ENCODE measurements around the gene MYO10.
"Not testable (repeated sequence)": the region's sequence is repeated elsewhere in the genome, so short reads cannot be mapped to it uniquely, and the experiment has no call there.

The MYO10 gene

DNA sequence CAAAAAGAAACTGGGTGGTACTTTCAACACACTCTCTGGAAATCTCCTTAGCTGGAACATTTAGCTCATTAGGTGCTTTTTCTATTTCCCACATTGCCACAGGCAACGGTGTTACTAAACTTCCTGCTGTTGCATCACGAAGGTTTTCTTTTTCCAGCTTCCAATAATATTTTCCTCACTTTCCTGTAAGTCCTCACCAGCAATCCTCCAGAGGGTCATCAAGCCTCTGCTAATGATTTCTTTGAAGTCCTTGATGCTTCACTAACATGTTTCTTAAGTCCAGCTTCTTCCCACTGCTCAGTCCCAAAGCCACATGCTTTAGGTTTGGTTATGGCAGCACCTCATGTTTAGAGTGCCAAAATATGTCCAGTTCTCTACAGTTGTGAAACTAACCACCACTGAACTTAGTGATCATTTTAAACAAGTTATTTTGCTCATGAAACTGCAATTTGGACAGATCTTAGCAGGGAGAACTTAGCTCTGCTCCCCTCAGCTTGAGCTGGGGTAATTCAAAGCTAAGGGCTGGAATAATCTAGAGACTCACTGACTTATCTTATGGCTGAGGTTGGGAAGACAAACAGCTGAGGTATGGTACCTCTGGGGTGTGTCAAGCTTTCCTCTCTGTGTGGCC, 279.4 kb downstream of the MYO10 start:
- Histone ChIP-seq H3K4me1 (ENCODE audit: control insufficient read depth in 1 of 2, insufficient read depth in 1 of 2, low read depth in 1 of 2, low read length in 1 of 2) (no peaks in the 10 kb centered on the region), H3K9me3 (no peaks in the 10 kb centered on the region), H3K36me3 (no peaks in the 10 kb centered on the region), H3K27ac (no peak overlapping the region), H3K27me3 (no peaks in the 10 kb centered on the region), H3K4me3 (ENCODE audit: low read depth in 1 of 2, low read length in 1 of 2) (no peak overlapping the region)
- TF ChIP-seq, protein P1, sequence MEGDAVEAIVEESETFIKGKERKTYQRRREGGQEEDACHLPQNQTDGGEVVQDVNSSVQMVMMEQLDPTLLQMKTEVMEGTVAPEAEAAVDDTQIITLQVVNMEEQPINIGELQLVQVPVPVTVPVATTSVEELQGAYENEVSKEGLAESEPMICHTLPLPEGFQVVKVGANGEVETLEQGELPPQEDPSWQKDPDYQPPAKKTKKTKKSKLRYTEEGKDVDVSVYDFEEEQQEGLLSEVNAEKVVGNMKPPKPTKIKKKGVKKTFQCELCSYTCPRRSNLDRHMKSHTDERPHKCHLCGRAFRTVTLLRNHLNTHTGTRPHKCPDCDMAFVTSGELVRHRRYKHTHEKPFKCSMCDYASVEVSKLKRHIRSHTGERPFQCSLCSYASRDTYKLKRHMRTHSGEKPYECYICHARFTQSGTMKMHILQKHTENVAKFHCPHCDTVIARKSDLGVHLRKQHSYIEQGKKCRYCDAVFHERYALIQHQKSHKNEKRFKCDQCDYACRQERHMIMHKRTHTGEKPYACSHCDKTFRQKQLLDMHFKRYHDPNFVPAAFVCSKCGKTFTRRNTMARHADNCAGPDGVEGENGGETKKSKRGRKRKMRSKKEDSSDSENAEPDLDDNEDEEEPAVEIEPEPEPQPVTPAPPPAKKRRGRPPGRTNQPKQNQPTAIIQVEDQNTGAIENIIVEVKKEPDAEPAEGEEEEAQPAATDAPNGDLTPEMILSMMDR (IDR thresholded peaks at IDR 0.05): no peak

DNA sequence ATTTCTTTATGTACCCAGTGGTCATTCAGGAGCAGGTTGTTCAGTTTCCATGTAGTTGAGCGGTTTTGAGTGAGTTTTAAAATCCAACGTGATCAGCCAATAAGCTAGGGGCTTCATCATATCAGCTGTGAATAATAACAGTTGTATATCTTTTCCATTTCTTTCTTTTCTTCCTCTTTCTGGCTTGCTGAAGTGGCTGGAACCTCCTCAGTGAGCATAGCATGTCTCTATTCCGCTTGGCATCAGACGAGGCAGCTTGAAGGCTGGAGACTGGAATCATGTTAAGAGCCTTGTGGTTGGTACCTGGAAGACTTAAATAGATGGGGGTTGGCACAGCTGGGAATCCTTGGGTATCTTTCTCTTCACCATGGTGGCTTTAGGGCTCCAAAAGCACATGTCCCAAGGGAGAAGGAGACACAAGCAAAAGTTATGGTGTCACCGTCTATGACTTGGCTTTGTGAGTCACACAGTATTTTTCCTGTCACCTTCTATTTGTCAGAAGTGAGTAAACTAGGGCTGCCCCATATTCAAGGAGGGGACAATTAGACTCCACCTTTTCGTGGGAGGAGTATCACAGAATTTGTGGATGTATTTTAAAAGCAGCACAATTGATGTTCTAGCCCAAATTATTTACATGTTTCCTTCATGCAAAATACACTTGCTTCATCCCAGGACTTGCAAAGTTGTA, 281.3 kb downstream of the MYO10 start:
- no peaks in the 10 kb centered on the region for H3K36me3 ChIP-seq
- H3K4me1 ChIP-seq (ENCODE audit: control insufficient read depth in 1 of 2, insufficient read depth in 1 of 2, low read depth in 1 of 2, low read length in 1 of 2): no peaks in the 10 kb centered on the region
- no peaks in the 10 kb centered on the region for H3K27me3 ChIP-seq
- H3K9me3 ChIP-seq: no peaks in the 10 kb centered on the region
- H3K27ac ChIP-seq: no peak overlapping the region
- TF ChIP-seq, protein P1 (IDR thresholded peaks at IDR 0.05): no peak
- H3K4me3 ChIP-seq (ENCODE audit: low read depth in 1 of 2, low read length in 1 of 2): no peak overlapping the region

DNA sequence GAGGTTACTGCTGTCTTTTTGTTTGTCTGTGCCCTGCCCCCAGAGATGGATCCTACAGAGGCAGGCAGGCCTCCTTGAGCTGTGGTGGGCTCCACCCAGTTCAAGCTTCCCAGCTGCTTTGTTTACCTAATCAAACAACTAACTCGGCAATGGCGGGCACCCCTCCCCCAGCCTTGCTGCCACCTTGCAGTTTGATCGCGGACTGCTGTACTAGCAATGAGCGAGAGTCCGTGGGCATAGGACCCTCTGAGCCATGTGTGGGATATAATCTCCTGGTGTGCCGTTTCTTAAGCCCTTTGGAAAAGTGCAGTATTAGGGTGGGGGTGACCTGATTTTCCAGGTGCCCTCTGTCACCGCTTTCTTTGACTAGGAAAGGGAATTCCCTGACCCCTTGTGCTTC, 287.3 kb downstream of the MYO10 start:
- not testable (repeated sequence) for H3K36me3 ChIP-seq; H3K27me3 ChIP-seq; H3K9me3 ChIP-seq; H3K4me3 ChIP-seq (ENCODE audit: low read depth in 1 of 2, low read length in 1 of 2); H3K4me1 ChIP-seq (ENCODE audit: control insufficient read depth in 1 of 2, insufficient read depth in 1 of 2, low read depth in 1 of 2, low read length in 1 of 2); H3K27ac ChIP-seq

DNA sequence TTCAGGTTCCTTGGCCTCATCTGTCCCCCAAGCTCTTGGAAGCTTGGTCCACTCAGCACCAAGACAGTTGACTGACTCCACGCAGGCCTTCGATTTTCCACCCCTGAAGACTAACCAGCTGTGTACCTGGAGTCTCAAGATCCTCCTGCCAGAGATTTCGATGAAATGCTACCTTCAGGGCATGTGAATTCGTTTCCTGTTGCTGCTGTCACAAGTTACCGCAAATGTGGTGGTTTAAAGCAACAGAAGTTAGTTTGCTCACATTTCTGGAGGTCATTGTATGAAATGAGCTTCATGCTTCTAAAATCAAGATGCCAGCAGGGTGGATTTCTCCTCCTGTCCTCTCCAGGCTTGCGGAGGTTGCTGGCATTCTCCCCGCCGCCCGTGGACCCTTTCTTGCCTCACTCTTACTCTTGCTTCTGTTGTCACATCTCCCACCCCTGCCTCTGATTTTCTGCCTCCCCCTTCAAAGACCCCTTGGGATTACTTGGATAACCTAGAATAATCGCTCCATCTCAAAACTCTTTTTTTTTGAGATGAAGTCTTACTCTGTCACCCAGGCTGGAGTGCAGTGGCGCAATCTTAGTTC, 291.7 kb downstream of the MYO10 start:
- no peaks in the 10 kb centered on the region for H3K9me3 ChIP-seq
- no peak overlapping the region for H3K27ac ChIP-seq
- TF ChIP-seq, protein P1 (IDR thresholded peaks at IDR 0.05): no peak
- H3K4me3 ChIP-seq (ENCODE audit: low read depth in 1 of 2, low read length in 1 of 2): no peak overlapping the region
- no peaks in the 10 kb centered on the region for H3K27me3 ChIP-seq
- H3K4me1 ChIP-seq (ENCODE audit: control insufficient read depth in 1 of 2, insufficient read depth in 1 of 2, low read depth in 1 of 2, low read length in 1 of 2): no peaks in the 10 kb centered on the region
- H3K36me3 ChIP-seq: no peaks in the 10 kb centered on the region

DNA sequence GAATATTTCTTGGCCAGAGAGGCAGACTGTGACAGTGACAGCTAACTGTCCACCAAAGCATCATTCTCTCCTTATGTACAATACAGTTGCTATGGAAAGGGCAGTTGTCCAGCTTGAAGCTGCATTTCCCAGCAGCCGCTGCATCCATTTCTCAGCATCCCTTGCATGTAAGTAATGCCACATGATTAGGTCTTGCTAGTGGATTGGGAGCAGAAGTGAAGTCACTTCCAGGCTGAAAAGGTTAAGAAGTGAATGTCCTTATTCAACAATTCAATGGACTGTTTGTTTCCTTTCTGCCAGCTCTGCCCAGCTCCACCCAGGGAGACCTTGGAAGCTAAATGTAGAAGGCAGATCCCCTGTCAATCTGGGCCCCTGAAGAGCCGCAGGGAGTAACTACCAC, 293.2 kb downstream of the MYO10 start:
- no peaks in the 10 kb centered on the region for H3K4me1 ChIP-seq (ENCODE audit: control insufficient read depth in 1 of 2, insufficient read depth in 1 of 2, low read depth in 1 of 2, low read length in 1 of 2)
- H3K9me3 ChIP-seq: no peaks in the 10 kb centered on the region
- H3K4me3 ChIP-seq (ENCODE audit: low read depth in 1 of 2, low read length in 1 of 2): no peak overlapping the region
- H3K27ac ChIP-seq: no peak overlapping the region
- H3K36me3 ChIP-seq: no peaks in the 10 kb centered on the region
- TF ChIP-seq, protein P1 (IDR thresholded peaks at IDR 0.05): no peak
- no peaks in the 10 kb centered on the region for H3K27me3 ChIP-seq

DNA sequence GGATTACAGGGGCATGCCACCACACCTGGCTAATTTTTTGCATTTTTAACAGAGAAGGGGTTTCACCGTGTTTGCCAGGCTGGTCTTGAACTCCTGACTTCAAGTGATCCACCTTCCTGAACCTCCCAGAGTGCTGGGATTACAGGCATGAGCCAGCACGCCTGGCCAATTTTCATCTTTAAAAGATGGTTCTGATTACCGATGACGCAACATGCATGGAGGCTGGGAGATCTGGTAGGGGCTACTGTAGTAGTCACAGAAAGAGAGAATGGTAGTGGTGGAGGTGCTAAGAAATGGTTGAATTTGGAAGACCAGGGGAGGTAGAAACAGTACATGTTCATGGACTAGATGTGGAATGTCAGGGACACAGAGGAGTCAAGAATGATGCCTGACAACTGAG, 296.9 kb downstream of the MYO10 start:
- TF ChIP-seq, protein P1 (IDR thresholded peaks at IDR 0.05): no peak

More for the DNA sequence above, 296.9 kb downstream of the MYO10 start:
- Histone ChIP-seq H3K9me3 (no peaks in the 10 kb centered on the region), H3K36me3 (no peaks in the 10 kb centered on the region), H3K27ac (no peak overlapping the region), H3K4me3 (ENCODE audit: low read depth in 1 of 2, low read length in 1 of 2) (no peak overlapping the region), H3K4me1 (ENCODE audit: control insufficient read depth in 1 of 2, insufficient read depth in 1 of 2, low read depth in 1 of 2, low read length in 1 of 2) (no peaks in the 10 kb centered on the region), H3K27me3 (no peaks in the 10 kb centered on the region)

All from neutrophil (primary cell).